OCI-LY1 (cell line): ENCODE data around the gene RHBDL1.

Source experiments
- H2AFZ ChIP-seq: fragments of 200-600 bp; sonication (generic), shearing (Covaris generic); 2 replicates; pipeline ENCODE4 v1.6.0; 2014; ENCODE audit warnings: antibody characterized with exemption, mild to moderate bottlenecking, low read length
- H3F3A ChIP-seq: fragments of 200-600 bp; sonication (generic), shearing (Covaris generic); 2 replicates; pipeline ENCODE4 v1.6.0; 2014; ENCODE audit warnings: mild to moderate bottlenecking, antibody characterized with exemption, low read length, moderate library complexity; ENCODE audit not compliant: insufficient read depth
- H3K27ac ChIP-seq: fragments of 200-600 bp; sonication (generic); 2 replicates; pipeline ENCODE4 v1.5.1; 2014; ENCODE audit warnings: low read length, mixed run types, mild to moderate bottlenecking, low read depth; ENCODE audit not compliant: poor library complexity, severe bottlenecking
- H3K27me3 ChIP-seq: fragments of 200-600 bp; sonication (generic); 2 replicates; pipeline ENCODE4 v1.6.0; 2014; ENCODE audit warnings: antibody characterized with exemption, mild to moderate bottlenecking, low read length, moderate library complexity; ENCODE audit not compliant: insufficient read depth
- H3K36me3 ChIP-seq: fragments of 200-600 bp; sonication (generic); 2 replicates; pipeline ENCODE4 v1.6.1; 2014; ENCODE audit warnings: mild to moderate bottlenecking, antibody characterized with exemption, low read length, moderate library complexity, mixed read lengths; ENCODE audit not compliant: insufficient read depth
- H3K4me1 ChIP-seq: fragments of 200-600 bp; sonication (generic); 2 replicates; pipeline ENCODE4 v1.5.1; 2014; ENCODE audit warnings: mild to moderate bottlenecking, low read length, moderate library complexity; ENCODE audit not compliant: insufficient read depth, severe bottlenecking
- H3K4me2 ChIP-seq: fragments of 200-600 bp; sonication (generic), shearing (Covaris generic); 2 replicates; pipeline ENCODE4 v1.6.1; 2014; ENCODE audit warnings: low read length
- H3K4me3 ChIP-seq: fragments of 200-600 bp; sonication (generic); 2 replicates; pipeline ENCODE4 v1.5.1; 2014; ENCODE audit warnings: low read length, low read depth, mild to moderate bottlenecking, mixed read lengths; ENCODE audit not compliant: poor library complexity, severe bottlenecking
- H3K79me2 ChIP-seq: fragments of 200-600 bp; shearing (Covaris generic); 2 replicates; pipeline ENCODE4 v1.6.1; 2016; ENCODE audit warnings: mixed run types, low read length, mixed read lengths; ENCODE audit not compliant: insufficient read depth
- H3K9ac ChIP-seq: fragments of 200-600 bp; sonication (generic), shearing (Covaris generic); 2 replicates; pipeline ENCODE4 v1.6.1; 2014; ENCODE audit warnings: mild to moderate bottlenecking, low read length, mixed read lengths
- H3K9me2 ChIP-seq: fragments of 200-600 bp; sonication (generic), shearing (Covaris generic); 2 replicates; pipeline ENCODE4 v1.6.1; 2014; ENCODE audit warnings: low read depth, mild to moderate bottlenecking, low read length, mixed read lengths
- H3K9me3 ChIP-seq: fragments of 200-600 bp; shearing (Covaris generic); 2 replicates; pipeline ENCODE4 v1.6.1; 2014; ENCODE audit warnings: low read length, mixed read lengths
- H4K20me1 ChIP-seq: fragments of 200-600 bp; sonication (generic), shearing (Covaris generic); 2 replicates; pipeline ENCODE4 v1.6.0; 2016; ENCODE audit warnings: mild to moderate bottlenecking, low read length; ENCODE audit not compliant: insufficient read depth
- CTCF ChIP-seq: fragments of 200-600 bp; sonication (generic), shearing (Covaris generic); IDR thresholded peaks from 2 replicates; pipeline ENCODE4 v1.5.1; 2017; ENCODE audit warnings: mild to moderate bottlenecking, antibody characterized with exemption, low read length, moderate library complexity, mixed read lengths
- EZH2 ChIP-seq: fragments of 200-600 bp; sonication (generic), shearing (Covaris generic); IDR thresholded peaks from 2 replicates; pipeline ENCODE4 v1.8.0; 2017; ENCODE audit warnings: borderline replicate concordance, mixed run types, mild to moderate bottlenecking, antibody characterized with exemption, low read length, moderate library complexity, mixed read lengths

RHBDL1 gene

GRCh38 chr16:674968-675883, at the start of gene RHBDL1:
Gene RHBDL1 (plus strand): TSS chr16:675671. CDS start chr16:675791, 120 bp downstream.
- Histone ChIP-seq H3K9me2 (no peaks in the 10 kb centered on the region), H3K36me3 (peaks cover 45% of the 10 kb centered on the region), H3F3A (no peaks in the 10 kb centered on the region), H3K4me1 (peaks cover 15% of the 10 kb centered on the region), H2AFZ (no peak within 1 kb of the TSS), H3K79me2 (no peaks in the 10 kb centered on the region), H4K20me1 (no peaks in the 10 kb centered on the region), H3K27me3 (no peaks in the 10 kb centered on the region), H3K9ac (no peak within 1 kb of the TSS), H3K27ac (no peak within 1 kb of the TSS), H3K9me3 (no peaks in the 10 kb centered on the region), H3K4me2 (no peak within 1 kb of the TSS), H3K4me3 (no peak within 1 kb of the TSS)
- TF ChIP-seq CTCF = no peak
- TF ChIP-seq EZH2 = no peak

- H3K9me3 ChIP-seq = no peaks in the 10 kb centered on the region
- no peaks in the 10 kb centered on the region for H3K79me2 ChIP-seq
- H2AFZ ChIP-seq = no peak overlapping the region
- H3K4me2 ChIP-seq = no peak overlapping the region
- TF ChIP-seq EZH2 = no peak
- no peak for TF ChIP-seq CTCF
- H3F3A ChIP-seq = no peaks in the 10 kb centered on the region
- H3K9ac ChIP-seq = no peak overlapping the region
- no peaks in the 10 kb centered on the region; the same call in 1 of the 2 replicates for H3K27me3 ChIP-seq
- H3K4me3 ChIP-seq = no peak overlapping the region
- H4K20me1 ChIP-seq = no peaks in the 10 kb centered on the region
- no peaks in the 10 kb centered on the region for H3K36me3 ChIP-seq
- H3K27ac ChIP-seq = no peak overlapping the region
- peaks cover 9% of the 10 kb centered on the region for H3K4me1 ChIP-seq
- H3K9me2 ChIP-seq = no peaks in the 10 kb centered on the region
Observed at GRCh38 chr16:625977-626765, 49.3 kb upstream of the RHBDL1 start.

GRCh38 chr16:626787-627453, 48.6 kb upstream of the RHBDL1 start:
- Histone ChIP-seq H3K9ac (no peak overlapping the region), H2AFZ (no peak overlapping the region), H3K36me3 (no peaks in the 10 kb centered on the region), H3K4me3 (no peak overlapping the region), H3K79me2 (no peaks in the 10 kb centered on the region), H3K9me2 (no peaks in the 10 kb centered on the region), H4K20me1 (no peaks in the 10 kb centered on the region), H3K9me3 (no peaks in the 10 kb centered on the region), H3F3A (no peaks in the 10 kb centered on the region), H3K4me2 (no peak overlapping the region), H3K27ac (no peak overlapping the region), H3K27me3 (no peaks in the 10 kb centered on the region; the same call in 1 of the 2 replicates), H3K4me1 (peaks cover 1% of the 10 kb centered on the region)
- TF ChIP-seq EZH2 (no peak), CTCF (no peak)
